Skin epidermis (tissue), 12 donors: ENCODE results near the gene PRDX2.

ENCODE experiments used
- H3K27ac ChIP-seq, 21 experiments: fragments of 200-600 bp; sonication (generic) in 11 of 21; one replicate each; pipeline ENCODE4 v1.5.0; 2020; ENCODE audit warnings: mild to moderate bottlenecking in 3 of 21, inconsistent platforms in 2 of 21, moderate library complexity in 2 of 21
- H3K4me3 ChIP-seq, 7 experiments: fragments of 200-600 bp; sonication (generic) in 2 of 7; one replicate each; pipeline ENCODE4 v1.5.0; 2020; ENCODE audit warnings: inconsistent platforms in 2 of 7, mild to moderate bottlenecking in 2 of 7, moderate library complexity in 1 of 7

The PRDX2 gene

DNA sequence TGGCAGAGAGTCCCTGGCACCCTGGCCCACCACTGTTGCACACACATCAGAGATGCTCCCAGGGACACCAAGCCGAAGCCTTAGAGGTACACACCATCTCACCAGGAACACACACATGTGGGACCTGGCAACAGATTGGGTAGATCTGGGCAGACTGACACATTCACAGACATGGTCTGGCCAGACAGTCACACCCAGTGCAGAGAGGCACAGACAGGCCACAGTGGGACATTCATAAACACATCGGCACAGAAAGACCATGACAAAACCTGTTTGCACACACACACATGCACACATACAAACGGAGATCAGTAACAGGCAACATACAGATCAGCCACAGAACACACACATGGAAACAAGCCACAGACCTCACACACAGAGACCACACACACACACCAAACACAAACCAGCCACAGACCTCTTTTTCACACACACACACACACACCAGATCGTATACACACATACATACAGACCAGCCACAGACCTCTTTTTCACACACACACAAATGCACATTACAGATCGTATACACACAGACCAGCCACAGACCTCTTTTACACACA is 16.6 kb downstream of the PRDX2 start:
- Histone ChIP-seq H3K27ac (peak overlapping the region in 20 of 21 experiments; percentile 95 to 100 (median 98)), H3K4me3 (peak overlapping the region in 1 of 7 experiments; percentile 0)

DNA sequence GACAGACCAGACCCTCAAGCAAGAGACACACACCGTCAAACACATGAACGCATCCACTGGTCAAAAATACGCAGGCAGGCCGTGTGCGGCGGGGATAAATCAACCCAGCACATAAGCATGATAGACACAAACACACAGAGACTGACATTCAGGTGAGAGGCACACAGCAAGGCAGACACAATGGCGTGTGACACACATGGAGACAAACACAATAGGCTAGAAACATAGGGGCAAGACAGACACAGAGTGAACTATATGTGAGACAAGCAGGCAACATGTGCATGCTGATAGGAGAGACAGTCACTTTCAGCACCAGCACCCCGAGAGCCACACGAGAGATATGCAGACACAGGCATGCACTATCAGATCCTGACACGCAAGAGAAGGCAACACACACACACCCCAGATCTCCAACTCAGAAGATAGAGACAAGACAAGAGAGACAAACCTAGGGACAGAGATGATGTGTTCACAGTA is 17.2 kb downstream of the PRDX2 start:
- Histone ChIP-seq H3K4me3 (peak overlapping the region in 3 of 7 experiments; percentile 0 to 39 (median 1)), H3K27ac (peak overlapping the region; percentile 79 to 100 (median 98))

- peak overlapping the region in 3 of 7 experiments; percentile 39 to 40 (median 39) for H3K4me3 ChIP-seq
- H3K27ac ChIP-seq, result peak overlapping the region; percentile 79 to 100 (median 98)
Observed at GRCh38 chr19:12783849-12784393, 17.7 kb downstream of the PRDX2 start.

GRCh38 chr19:12783291-12783848 is 18.2 kb downstream of the PRDX2 start:
- H3K4me3 ChIP-seq, result peak overlapping the region; percentile 29 to 48 (median 39)
- H3K27ac ChIP-seq, result peak overlapping the region; percentile 79 to 100 (median 98)

DNA sequence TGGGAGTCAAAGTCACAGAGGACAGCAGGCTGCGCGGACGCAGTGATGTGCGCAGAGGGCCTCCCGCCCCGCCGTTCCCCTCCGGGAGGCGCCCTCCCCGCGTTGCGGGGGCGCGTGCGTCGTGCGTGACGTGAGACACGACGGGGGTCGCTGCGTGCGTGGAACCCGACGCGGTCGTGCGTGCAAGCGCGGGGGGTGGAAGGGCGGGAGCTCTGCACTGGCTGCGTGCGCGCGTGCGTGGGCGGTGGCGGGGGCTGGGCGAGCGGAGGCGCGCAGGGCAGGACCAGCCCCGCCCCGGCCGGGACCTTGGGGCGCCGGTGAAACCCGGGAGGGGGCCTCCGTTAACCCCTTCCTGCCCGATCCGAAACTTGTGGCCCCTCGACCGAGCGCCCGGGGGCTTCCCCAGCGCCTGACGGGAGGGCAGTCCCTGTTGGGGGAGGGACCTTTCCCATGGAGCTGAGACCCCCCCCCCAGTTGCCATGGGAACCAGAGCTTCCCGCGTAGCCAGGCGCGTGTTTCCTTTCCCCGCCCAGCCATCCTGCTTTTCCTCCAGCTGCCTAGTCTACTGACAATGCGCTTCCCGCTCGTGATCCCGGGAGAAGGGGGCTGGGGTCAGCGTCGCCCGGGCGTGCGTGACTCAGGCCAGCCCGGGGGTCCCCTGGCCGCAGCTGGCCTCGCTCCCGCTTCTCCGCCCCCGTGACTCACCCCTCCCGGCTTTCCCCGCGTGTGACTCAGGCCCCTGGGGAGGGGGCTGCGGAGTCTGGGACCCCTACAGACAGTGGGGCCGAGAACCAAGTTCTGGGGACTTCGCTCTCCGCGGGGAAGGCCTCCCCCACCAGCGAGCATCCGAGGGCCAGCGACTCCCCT is 18.9 kb downstream of the PRDX2 start:
- Histone ChIP-seq H3K4me3 (peak overlapping the region; percentile 29 to 48 (median 39)), H3K27ac (peak overlapping the region; percentile 79 to 100 (median 98))

DNA sequence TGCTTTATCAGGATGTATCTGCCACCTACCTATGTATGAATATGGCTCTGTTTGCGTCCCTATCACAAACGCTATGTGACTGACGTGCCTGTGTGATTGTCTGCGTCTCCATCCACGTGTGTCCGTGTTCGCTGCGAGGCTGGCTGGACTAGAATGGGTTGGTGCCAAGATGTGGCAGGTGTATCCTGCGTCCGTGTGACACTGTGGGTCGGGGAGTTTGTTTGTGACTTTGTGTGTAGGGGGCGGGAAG is 19.5 kb downstream of the PRDX2 start:
- Histone ChIP-seq H3K27ac (peak overlapping the region; percentile 79 to 100 (median 98)), H3K4me3 (peak overlapping the region; percentile 29 to 48 (median 39))

- peak overlapping the region; percentile 39 to 60 (median 53) for H3K4me3 ChIP-seq
- peak overlapping the region; percentile 71 to 99 (median 96) for H3K27ac ChIP-seq
Observed at GRCh38 chr19:12779162-12779993, 22.2 kb downstream of the PRDX2 start.

- Histone ChIP-seq H3K4me3 (peak overlapping the region; percentile 39 to 60 (median 53)), H3K27ac (peak overlapping the region; percentile 71 to 99 (median 96))
Observed at GRCh38 chr19:12778905-12779161, 22.8 kb downstream of the PRDX2 start.

DNA sequence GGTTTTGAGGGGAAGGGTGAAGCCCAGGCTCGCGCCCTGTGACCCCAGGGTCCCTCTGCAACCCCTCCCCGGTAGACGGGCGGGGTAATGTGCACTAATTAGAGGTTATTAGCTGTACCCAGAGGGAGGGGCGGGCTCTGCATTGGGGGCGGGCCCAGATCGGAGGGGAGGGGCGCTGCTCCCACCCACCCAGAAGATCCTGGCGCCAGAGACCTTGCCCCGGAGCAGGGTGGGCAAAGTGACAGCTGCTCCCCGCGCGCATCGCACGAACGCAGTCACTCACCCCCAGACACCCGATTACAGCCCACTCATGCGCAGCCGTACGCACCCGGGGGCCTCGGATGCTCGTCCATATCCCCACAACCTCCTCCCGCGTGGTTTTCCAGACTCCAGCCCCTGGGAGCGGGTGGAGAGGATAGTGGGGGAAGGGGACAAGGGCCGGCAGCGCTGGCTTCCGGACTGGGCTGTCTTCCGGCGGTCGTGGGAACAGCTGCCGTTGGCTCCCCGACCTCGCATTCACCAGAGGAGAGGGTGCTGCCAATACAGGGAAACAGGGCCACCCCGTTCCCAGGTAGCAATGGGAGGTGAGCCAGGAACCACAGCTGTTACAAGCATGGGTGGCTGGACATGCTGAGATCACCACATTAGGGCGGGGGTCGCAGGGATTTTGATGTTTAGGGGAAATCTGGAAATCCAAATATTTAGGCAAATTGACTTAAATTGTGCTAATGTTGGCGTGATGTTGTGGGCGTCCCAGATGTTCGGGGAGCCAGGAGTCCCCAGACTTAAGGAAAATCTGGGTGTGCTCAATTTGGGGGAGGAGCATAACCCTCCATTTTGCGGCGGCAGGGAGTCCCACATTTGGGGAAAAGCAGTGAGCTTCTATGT is 23.3 kb downstream of the PRDX2 start:
- Histone ChIP-seq H3K27ac (peak overlapping the region; percentile 71 to 99 (median 96)), H3K4me3 (peak overlapping the region; percentile 39 to 60 (median 53))

DNA sequence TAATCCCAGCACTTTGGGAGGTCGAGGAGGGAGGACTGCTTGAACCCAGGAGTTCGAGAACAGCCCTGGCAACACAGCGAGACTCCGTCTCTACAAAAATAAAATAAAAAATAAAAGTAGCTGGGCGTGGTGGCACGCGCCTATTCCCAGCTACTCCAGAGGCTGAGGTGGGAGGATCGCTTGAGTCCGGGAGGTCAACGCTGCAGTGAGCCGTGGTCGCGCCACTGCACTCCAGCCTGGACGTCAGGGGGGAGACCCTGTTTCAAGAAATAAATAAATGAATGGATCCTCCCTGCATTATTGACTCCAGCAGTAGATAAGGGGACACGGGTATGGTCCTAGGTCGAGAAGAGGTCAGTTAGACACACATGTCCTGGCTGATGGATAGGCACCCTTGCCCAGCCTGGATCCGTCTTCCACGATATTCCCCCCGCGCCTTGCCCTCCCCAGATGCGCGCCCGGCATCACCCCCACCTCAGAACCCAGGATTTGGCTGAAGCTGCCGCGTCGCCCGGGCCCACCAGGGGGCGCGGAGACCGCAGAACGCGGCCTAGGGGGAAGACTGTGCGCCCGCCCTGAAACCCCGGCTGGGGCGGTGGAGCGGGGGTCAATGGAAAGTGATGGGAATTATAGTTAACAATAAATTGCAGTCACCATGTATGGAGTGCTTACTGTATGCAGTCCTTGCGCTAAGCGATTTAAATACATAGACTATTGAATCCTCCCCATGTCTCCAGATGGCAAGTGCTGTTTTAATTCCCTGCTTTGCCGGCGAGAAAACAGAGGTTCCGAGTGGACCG is 24.2 kb downstream of the PRDX2 start:
- Histone ChIP-seq H3K27ac (peak overlapping the region; percentile 71 to 99 (median 96)), H3K4me3 (peak overlapping the region; percentile 39 to 60 (median 53))

DNA sequence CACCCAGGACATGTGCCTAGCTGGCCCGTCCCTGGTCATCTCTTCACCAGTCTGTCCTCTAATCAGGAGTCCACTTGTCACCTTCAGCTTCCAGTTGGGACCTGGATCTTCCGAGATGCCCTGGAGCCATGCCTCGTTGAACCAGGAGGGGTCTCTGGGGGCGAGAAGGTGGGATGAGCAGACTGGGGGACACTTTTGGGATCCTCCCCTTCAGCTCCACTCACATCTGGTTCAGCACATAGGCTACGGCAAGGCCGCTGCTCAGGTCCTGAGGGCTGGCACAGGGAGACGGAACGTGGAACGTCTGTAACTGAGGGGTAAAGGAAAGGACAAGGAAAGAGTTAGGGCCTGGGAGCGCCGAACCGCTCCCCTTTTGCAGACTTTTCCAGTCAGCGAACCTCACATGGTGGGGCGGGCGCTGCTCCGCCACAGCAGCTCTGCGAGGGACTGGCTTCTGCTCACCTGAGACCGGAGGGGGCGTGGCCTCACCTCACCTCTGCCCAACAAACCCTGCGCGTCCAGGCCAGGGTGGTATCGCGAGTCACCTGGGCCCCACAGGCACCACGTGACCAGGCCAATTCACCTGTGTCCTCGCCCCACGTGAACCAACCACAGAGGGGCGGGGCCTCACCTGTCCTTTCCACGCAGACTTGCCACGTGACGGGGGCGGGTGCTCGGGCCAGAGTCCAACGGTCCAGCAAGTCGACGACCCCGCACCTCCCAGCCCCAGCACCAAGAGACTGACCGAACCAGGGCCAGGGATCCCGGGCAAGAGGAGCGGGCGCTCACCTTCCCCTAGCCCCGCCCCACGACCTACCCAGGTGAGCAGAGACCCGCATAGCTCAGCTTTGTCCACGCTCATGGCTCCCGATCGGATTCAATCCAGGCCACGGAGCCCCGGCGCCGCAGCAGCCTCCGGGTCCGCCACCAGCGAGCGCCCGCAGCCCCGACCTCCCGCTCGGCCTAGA is 26.7 kb downstream of the PRDX2 start, which contains the start of gene HOOK2:
TSS of gene HOOK2 (minus strand) at position 965 of the 968 bp plus-strand sequence. CDS start at position 862, 103 bp downstream.
- Histone ChIP-seq H3K4me3 (peak within 1 kb of the TSS; percentile 61 to 75 (median 68)), H3K27ac (peak within 1 kb of the TSS in 20 of 21 experiments; percentile 69 to 96 (median 86))

- Histone ChIP-seq H3K27ac (peak overlapping the region in 1 of 21 experiments; percentile 94), H3K4me3 (no peak overlapping the region)
Observed at GRCh38 chr19:12773571-12773970, 28.0 kb downstream of the PRDX2 start.

DNA sequence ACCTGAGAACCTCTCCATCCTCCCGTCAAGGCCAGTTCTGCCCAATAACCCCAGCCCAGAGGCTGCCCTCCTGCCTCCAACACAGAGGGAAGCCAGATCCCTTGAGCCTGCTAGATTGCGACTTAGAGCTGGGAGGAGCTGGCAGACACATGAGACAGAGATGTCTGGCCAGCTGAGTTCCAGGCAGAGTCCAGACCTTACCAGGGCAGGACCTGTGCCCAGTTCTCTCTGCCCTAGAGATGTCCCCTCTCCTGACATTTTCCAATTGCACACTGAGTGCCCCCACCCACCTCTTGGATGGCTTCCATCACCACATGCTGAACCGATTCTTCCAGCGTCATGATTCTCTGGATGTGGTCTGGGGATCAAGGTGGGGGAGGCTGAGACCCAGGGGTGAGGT is 29.3 kb downstream of the PRDX2 start:
- Histone ChIP-seq H3K4me3 (no peak overlapping the region), H3K27ac (peak overlapping the region in 2 of 21 experiments; percentile 37 to 47)

GRCh38 chr19:12770922-12771321 is 30.7 kb downstream of the PRDX2 start:
- no peak overlapping the region for H3K4me3 ChIP-seq
- no peak overlapping the region for H3K27ac ChIP-seq

DNA sequence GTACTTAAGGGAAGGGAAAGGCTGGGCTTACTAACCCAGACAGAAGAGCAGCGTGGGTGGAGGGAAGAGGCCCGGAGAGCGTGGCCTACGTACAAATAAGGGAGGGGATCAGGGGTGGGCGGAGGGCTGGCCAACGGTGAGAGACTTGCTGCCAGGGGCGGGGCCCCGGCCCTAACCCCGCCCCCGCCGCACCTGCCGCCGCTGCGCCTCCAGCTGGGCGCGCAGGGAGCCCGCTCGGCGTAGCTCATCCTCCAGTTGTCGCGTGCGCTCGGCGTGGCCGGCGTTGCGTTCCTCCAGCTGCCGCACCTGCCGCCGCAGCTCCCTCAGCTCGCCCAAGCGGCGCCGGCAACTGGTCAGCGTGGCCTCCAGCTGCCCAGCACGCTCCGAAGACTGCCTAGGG is 31.9 kb downstream of the PRDX2 start:
- H3K27ac ChIP-seq, result peak overlapping the region in 2 of 21 experiments; percentile 0 to 16
- H3K4me3 ChIP-seq, result no peak overlapping the region

GRCh38 chr19:12767666-12768065 is 33.9 kb downstream of the PRDX2 start:
- no peak overlapping the region for H3K4me3 ChIP-seq
- no peak overlapping the region for H3K27ac ChIP-seq

GRCh38 chr19:12767150-12767549 is 34.5 kb downstream of the PRDX2 start:
- no peak overlapping the region for H3K4me3 ChIP-seq
- no peak overlapping the region for H3K27ac ChIP-seq
